ENCODE results near the gene BOLA3.
"Not testable (repeated sequence)": the region's sequence is repeated elsewhere in the genome, so short reads cannot be mapped to it uniquely, and the experiment has no call there.

The BOLA3 gene, protein sequence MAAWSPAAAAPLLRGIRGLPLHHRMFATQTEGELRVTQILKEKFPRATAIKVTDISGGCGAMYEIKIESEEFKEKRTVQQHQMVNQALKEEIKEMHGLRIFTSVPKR

GRCh38 chr2:74147727-74148456 is at the start of gene BOLA3:
Gene BOLA3, minus strand, starts transcription at chr2:74147912. Its CDS starts 38 bp downstream, at chr2:74147874.
- peak; percentile 80 for DNase-seq

DNA sequence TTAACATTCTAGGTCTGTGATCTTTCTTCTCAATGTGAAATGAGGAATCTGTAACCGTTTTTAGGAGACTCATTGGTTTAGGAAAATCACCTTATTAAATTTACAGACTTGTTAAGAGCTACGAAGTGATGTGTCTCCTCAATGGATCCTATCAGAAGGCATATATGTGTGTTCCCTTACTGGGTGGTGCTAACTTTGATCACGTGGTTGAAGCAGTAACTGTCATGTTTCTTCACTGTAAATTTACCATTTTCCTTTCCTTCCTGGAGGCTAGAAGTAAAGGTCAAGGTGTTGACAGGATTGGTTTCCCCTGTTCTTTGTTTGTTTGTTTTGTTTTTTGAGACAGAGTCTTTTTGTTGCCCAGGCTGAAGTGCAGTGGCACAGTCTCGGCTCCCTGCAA is 49.3 kb upstream of the BOLA3 start:
- no peak for DNase-seq

GRCh38 chr2:74194799-74195198 is 47.1 kb upstream of the BOLA3 start:
- DNase-seq = no peak

DNA sequence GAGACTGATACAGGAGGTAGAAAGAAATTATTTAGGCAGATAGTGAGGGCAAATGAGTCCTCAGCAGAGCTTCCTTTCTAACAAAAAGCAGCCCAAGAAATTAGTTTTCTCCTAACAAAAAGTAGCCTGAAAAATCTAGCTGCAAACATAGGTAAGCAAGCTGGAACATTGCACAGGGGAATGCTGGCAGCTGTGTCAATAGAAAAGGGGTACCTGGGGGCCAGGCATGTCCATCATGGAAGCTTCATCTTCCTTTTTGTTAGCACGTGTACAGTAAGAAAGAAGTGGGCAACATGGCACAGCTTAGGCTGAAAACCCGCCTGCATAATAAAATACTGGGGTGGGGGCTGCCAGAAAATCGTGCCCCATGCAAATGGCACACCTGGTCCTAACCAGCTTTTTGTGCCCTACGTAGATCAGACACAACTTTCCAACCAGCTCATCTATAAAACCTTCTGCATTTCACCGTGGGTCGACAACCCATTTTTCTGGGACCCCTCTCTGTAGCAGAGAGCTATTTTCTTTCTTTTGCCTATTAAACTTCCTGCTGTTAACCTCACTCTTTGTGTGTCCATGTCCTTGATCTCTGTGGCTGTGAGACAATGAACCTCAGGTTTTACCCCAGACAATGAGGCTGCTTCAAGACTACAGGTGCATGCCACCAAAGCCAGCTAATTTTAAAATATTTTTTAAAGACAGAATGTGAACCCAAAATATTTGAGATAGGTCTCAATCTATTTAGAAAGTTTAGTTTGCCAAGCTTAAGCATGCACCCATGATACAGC is 44.1 kb upstream of the BOLA3 start:
- DNase-seq = no peak

- no peak for DNase-seq
Measured at GRCh38 chr2:74188696-74189095, 41.0 kb upstream of the BOLA3 start.

DNA sequence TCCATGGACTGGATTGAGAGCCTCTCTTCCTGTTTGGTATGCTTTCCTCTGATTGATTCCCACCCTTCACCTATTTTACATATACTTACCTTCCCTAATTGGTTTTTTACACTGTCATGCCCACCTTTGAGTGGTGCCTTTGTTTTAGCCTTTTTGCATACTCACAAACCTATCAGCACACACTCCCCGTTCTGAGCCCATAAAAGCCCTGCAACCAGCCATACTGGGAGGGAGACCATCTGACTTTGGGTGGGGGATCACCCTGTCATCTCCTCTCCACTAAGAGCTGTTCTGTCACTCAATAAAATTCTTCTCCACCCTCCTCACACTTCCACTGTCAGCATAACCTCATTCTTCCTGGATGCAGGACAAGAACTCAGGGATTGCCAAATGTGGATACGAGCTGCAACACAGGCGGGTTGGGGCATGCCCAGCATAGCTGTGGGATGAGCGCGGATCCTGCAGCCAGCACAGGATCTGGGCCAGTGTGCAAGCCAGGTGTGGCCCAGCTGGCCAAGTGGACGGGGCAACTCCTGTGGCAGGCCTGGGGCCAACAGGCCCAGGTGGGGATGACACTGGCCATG is 40.4 kb upstream of the BOLA3 start:
- DNase-seq = no peak

GRCh38 chr2:74186706-74187105 is 39.0 kb upstream of the BOLA3 start:
- DNase-seq = not testable (repeated sequence)

DNA sequence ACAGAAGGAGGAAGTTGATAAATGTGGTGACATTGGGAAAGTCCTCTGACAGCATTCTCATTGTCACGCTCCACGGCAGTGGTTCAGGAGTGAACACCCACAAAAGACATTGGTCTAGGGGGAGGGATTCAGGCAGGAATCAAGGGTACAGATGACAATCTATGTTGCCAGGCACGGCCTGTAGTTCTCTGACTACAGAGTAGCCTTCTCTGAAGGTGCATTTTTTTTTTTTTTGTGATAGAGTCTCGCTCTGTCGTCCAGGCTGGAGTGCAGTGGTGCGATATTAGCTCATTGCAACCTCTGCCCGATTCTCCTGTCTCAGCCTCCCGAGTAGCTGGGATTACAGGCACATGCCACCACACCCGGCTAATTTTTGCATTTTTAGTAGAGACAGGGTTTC is 38.3 kb upstream of the BOLA3 start:
- DNase-seq = no peak

GRCh38 chr2:74183878-74184277 is 36.2 kb upstream of the BOLA3 start:
- DNase-seq = no peak

DNA sequence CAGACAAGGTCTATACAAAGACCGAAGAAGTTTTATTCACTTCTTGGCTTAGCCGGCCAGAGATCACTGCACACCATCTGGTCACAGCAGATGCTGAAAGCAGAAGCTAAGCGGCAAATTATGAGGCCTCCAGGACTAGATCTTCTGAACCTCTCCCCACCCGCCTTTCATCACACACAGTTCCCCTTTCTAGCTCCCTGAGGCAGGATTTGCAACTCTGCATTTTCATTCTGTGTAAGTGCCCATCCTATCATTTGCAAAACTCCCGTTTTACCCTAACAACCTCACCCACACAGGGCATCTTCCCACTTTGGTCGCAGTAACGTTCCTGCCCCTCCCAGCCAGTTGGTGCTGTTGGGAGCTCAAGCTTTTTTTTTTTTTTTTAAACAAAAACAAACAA is 34.0 kb upstream of the BOLA3 start:
- no peak for DNase-seq

GRCh38 chr2:74179063-74179865 is 31.6 kb upstream of the BOLA3 start:
- DNase-seq = no peak

DNA sequence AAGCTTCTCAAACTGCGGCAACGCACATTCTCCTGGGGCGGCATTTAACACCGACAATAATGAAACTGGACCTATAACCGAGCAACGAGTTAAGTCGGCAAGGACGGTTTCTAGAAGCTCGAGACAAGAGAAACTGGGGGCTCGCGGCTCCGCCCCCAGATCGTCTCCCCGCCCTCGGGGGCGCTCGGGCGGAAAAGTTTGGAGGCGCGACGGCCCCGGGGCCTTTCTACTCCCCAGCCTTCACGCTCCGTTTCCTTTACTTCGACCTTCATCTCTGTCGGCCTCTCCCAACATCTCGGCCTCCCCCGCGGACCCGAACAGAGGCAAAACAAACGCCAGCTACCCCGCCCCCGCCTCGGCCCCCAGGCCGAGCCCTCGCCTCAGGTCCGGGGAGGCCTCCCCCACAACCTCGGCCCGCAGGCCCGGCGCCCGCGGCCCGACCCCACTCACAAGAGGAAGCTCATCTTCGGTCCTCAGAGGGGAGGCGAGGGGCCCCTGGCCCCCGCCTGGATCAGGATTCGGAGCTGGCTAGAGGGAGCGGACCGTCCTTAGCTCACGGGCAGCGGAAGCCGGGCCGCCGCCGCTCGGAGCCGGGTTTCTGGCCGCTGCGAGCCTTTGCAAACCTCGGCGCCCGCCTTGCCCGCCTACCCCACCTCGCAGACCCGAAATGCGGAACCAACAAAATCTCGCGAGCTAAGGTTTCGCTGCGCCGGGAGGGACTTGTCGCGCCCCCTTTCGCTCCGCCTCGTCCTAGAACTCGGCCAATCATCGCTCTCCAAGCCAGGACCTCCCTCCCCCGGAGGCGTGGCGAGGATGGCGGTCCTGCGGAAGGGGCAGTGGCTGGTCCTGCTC is 30.7 kb upstream of the BOLA3 start, which contains the start of gene MOB1A:
MOB1A (minus strand) TSS at position 669 of the 852 bp plus-strand sequence; CDS start at position 464, 205 bp downstream.
- peak; percentile 97 for DNase-seq

DNA sequence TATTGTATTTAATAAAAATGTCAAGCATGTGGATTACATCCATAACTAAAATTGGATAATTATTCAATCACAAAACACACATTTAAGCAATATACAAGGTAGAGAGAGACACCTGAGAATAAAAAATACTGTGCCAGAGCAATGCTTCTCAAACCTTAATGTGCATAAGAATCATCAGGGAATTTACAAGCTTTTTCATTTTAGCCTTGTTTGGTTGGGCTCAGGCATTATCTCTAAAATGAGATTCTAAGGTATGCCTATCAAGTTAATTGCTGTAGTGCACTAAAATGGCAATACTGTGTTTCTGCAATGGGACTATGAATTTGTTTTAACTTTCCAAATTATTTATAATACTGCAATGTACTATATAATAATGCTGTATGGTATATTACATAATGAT is 30.0 kb upstream of the BOLA3 start:
- no peak for DNase-seq

DNA sequence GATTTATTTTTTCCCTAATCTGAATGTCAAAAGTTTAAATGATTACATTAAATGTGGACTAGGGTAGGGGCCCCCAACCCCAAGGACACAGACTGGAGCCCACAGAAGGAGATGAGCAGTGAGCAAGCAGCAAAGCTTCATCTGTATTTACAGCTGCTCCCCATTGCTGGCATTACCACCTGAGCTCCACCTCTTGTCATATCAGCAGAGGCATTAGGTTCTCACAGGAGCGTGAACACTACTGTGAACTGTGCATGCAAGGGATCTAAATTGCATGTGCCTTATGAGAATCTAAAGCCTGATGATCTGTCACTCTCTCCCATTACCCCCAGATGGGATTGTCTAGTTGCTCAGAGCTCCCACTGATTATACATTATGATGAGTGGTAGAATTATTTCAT is 27.2 kb upstream of the BOLA3 start:
- DNase-seq = no peak

GRCh38 chr2:74168739-74169138 is 21.0 kb upstream of the BOLA3 start:
- no peak for DNase-seq

DNA sequence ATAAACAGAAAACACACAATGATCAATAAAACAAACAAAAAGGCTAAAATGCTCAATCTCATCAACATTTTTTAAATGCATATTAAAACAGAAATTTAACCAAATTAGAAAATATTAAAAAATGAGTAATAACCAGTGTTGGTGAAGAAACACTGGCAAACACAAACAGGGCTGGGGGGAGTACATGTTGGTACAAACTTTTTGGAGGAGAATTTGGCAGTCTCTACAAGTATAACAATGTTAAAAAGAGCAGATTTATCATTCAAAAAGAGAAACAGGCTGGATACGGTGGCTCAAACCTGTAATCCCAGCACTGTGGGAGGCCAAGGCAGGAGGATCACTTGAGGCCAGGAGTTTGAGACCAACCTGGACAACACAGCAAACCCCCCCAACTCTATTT is 17.0 kb upstream of the BOLA3 start:
- no peak for DNase-seq

DNA sequence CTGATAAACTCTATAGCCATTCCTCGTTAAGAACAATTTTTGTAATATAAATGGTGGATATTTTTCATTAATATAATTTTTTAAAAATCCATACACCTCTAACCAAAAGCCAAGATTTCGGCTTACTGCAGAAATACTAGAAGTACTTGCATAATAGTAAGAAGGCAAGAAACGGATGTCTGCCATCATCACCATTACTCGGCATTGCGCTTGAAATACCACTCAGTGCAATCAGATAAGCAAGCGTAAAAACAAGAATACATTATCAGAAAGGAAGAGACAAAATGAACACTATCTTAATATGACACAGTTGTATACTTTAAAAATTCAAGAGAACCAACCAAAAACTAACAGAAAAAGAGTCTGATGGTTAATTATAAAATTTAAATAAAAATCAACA is 15.2 kb upstream of the BOLA3 start:
- no peak for DNase-seq

GRCh38 chr2:74155830-74156229 is 8.1 kb upstream of the BOLA3 start:
- no peak for DNase-seq

- DNase-seq = no peak
Measured at GRCh38 chr2:74152954-74153353, 5.2 kb upstream of the BOLA3 start.

GRCh38 chr2:74149570-74150319 is 2.0 kb upstream of the BOLA3 start:
- DNase-seq = no peak

GRCh38 chr2:74149247-74149525 is 1.5 kb upstream of the BOLA3 start:
- DNase-seq = no peak
